H1 (cell line): Measurements from ENCODE around the gene CYP4V2. TPM values are rescaled to one million over a fixed set of nuclear protein-coding genes. Genes with fewer than 3 reads are reported as not detected.

Experiments
- CTCF ChIA-PET: fragments of 300-600 bp; sonication (Branson Sonifier 250); formaldehyde crosslinking; loops from one replicate; lab custom pipeline; 2021; ENCODE audit not compliant: partially characterized antibody; lab: Charles Lee
- POLR2A ChIA-PET: fragments of 300-600 bp; sonication (Branson Sonifier 250); formaldehyde crosslinking; loops from one replicate; lab custom pipeline; 2021; ENCODE audit warnings: inconsistent platforms; ENCODE audit not compliant: partially characterized antibody; lab: Charles Lee
- DNase-seq, 2 experiments: peaks; one replicate each; pipeline versions ENCODE4 v3.0.0 to v3.0.0-alpha.2; 2010 to 2022; ENCODE audit warnings: low spot score in 2 of 2, low read depth in 1 of 2, mixed read lengths in 1 of 2
- FAIRE-seq: peaks from 2 replicates; lab custom pipeline; 2011; peaks lifted over from hg19 to GRCh38; lab: Jason Lieb, UNC
- H2AFZ ChIP-seq: 2 replicates; pipeline ENCODE4 v1.8.1; 2012; ENCODE audit warnings: low read length, inconsistent platforms
- H2AK5ac ChIP-seq: 2 replicates; pipeline ENCODE4 v1.6.1; 2013; ENCODE audit warnings: low read depth, low read length
- H2BK120ac ChIP-seq: replicated peaks from 2 replicates; pipeline ENCODE3; 2013; ENCODE audit warnings: low read depth, low read length, inconsistent platforms
- H2BK12ac ChIP-seq: 2 replicates; pipeline ENCODE4 v1.6.1; 2013; ENCODE audit warnings: low read depth, low read length
- H2BK15ac ChIP-seq: 2 replicates; pipeline ENCODE4 v1.6.1; 2013; ENCODE audit warnings: low read length
- H2BK20ac ChIP-seq: 2 replicates; pipeline ENCODE4 v1.6.1; 2013; ENCODE audit warnings: low read length
- H2BK5ac ChIP-seq: 2 replicates; pipeline ENCODE4 v1.6.1; 2013; ENCODE audit warnings: low read depth, low read length
- H3K14ac ChIP-seq: 2 replicates; pipeline ENCODE4 v1.6.1; 2013; ENCODE audit warnings: inconsistent platforms; ENCODE audit not compliant: insufficient read length
- H3K18ac ChIP-seq: 2 replicates; pipeline ENCODE4 v1.6.1; 2013; ENCODE audit warnings: low read length; ENCODE audit errors: extremely low read depth
- H3K23ac ChIP-seq: 2 replicates; pipeline ENCODE4 v1.6.1; 2013; ENCODE audit warnings: inconsistent platforms; ENCODE audit not compliant: insufficient read length
- H3K23me2 ChIP-seq: 2 replicates; pipeline ENCODE4 v1.6.1; 2013; ENCODE audit warnings: low read depth, low read length
- H3K27ac ChIP-seq: 2 replicates; pipeline ENCODE4 v1.6.1; 2011; ENCODE audit warnings: low read depth, low read length, inconsistent platforms
- H3K27me3 ChIP-seq, 4 experiments: replicated peaks in 1 of 4; 1 replicate in 1 of 4; 2 replicates in 3 of 4; pipeline versions ENCODE4 v1.6.1 to v1.8.1; 2011 to 2013; ENCODE audit warnings: low read length in 3 of 4, mild to moderate bottlenecking in 3 of 4, inconsistent platforms in 2 of 4, mixed read lengths in 2 of 4, moderate library complexity in 1 of 4; ENCODE audit not compliant: control insufficient read depth in 3 of 4, insufficient read depth in 3 of 4; ENCODE audit errors: extremely low read depth in 1 of 4
- H3K36me3 ChIP-seq, 4 experiments: 2 replicates each; pipeline versions ENCODE4 v1.6.1 to v1.8.1; 2011 to 2013; ENCODE audit warnings: mild to moderate bottlenecking in 4 of 4, low read length in 3 of 4, moderate library complexity in 2 of 4, control low read depth in 1 of 4, inconsistent platforms in 1 of 4; ENCODE audit not compliant: insufficient read depth in 4 of 4, control insufficient read depth in 2 of 4
- H3K4ac ChIP-seq: replicated peaks from 2 replicates; pipeline ENCODE3; 2013; ENCODE audit warnings: low read length, low read depth, mixed read lengths, inconsistent platforms; ENCODE audit not compliant: insufficient read length
- H3K4me1 ChIP-seq, 4 experiments: replicated peaks in 1 of 4; 1 replicate in 1 of 4; 2 replicates in 3 of 4; pipeline versions ENCODE4 v1.6.1 to v1.8.1; 2011 to 2013; ENCODE audit warnings: low read length in 3 of 4, inconsistent platforms in 2 of 4, mixed read lengths in 1 of 4; ENCODE audit not compliant: insufficient read depth in 4 of 4, control insufficient read depth in 3 of 4
- H3K4me2 ChIP-seq, 2 experiments: 2 replicates each; pipeline versions ENCODE4 v1.6.1 to v1.8.1; 2011 to 2013; ENCODE audit warnings: low read depth in 2 of 2, low read length in 2 of 2, control low read depth in 1 of 2, inconsistent platforms in 1 of 2, mild to moderate bottlenecking in 1 of 2; ENCODE audit not compliant: insufficient read depth in 1 of 2
- H3K4me3 ChIP-seq, 4 experiments: fragments of 200-600, 300-600 bp in 1 of 4; sonication (generic), shearing (Covaris generic), sonication (Bioruptor Twin) in 1 of 4; 2 replicates each; pipeline versions ENCODE4 v1.5.1 to v1.8.1; 2011 to 2016; ENCODE audit warnings: low read length in 4 of 4, low read depth in 3 of 4, control low read depth in 2 of 4, inconsistent platforms in 2 of 4, mild to moderate bottlenecking in 2 of 4, mixed read lengths in 1 of 4, moderate library complexity in 1 of 4; ENCODE audit not compliant: insufficient read depth in 2 of 4; ENCODE audit errors: extremely low read depth in 1 of 4
- H3K56ac ChIP-seq: replicated peaks from 2 replicates; pipeline ENCODE3; 2013; ENCODE audit warnings: low read depth, mild to moderate bottlenecking, mixed read lengths, low read length, inconsistent platforms; ENCODE audit not compliant: insufficient read length
- H3K79me1 ChIP-seq: 2 replicates; pipeline ENCODE4 v1.6.1; 2013; ENCODE audit warnings: low read depth, low read length, control low read depth
- H3K79me2 ChIP-seq, 2 experiments: 2 replicates each; pipeline versions ENCODE4 v1.6.1 to v1.8.1; 2012 to 2013; ENCODE audit warnings: low read length in 2 of 2, mild to moderate bottlenecking in 2 of 2, inconsistent platforms in 1 of 2; ENCODE audit not compliant: insufficient read depth in 2 of 2, control insufficient read depth in 1 of 2
- H3K9ac ChIP-seq, 4 experiments: replicated peaks in 1 of 4; 1 replicate in 1 of 4; 2 replicates in 3 of 4; pipeline versions ENCODE4 v1.6.1 to v1.8.1; 2011 to 2013; ENCODE audit warnings: low read depth in 3 of 4, low read length in 3 of 4, control low read depth in 2 of 4, mild to moderate bottlenecking in 2 of 4, moderate library complexity in 2 of 4, inconsistent platforms in 1 of 4; ENCODE audit errors: extremely low read depth in 1 of 4
- H3K9me3 ChIP-seq, 2 experiments: 2 replicates each; pipeline versions ENCODE4 v1.6.1 to v1.8.1; 2012 to 2013; ENCODE audit warnings: mild to moderate bottlenecking in 2 of 2, moderate library complexity in 2 of 2, control low read depth in 1 of 2, inconsistent platforms in 1 of 2, low read depth in 1 of 2, low read length in 1 of 2, mixed read lengths in 1 of 2; ENCODE audit not compliant: insufficient read depth in 2 of 2
- H4K20me1 ChIP-seq, 2 experiments: replicated peaks in 1 of 2; 2 replicates each; pipeline versions ENCODE3 to v1.8.1; 2011 to 2013; ENCODE audit warnings: inconsistent platforms in 2 of 2, low read length in 2 of 2, mild to moderate bottlenecking in 1 of 2; ENCODE audit not compliant: insufficient read depth in 2 of 2, control insufficient read depth in 1 of 2
- H4K5ac ChIP-seq: 2 replicates; pipeline ENCODE4 v1.6.1; 2013; ENCODE audit warnings: low read length, low read depth, mixed read lengths, inconsistent platforms; ENCODE audit not compliant: insufficient read length
- H4K8ac ChIP-seq: 2 replicates; pipeline ENCODE4 v1.8.0; 2013; ENCODE audit warnings: mild to moderate bottlenecking, moderate library complexity, low read length, inconsistent platforms; ENCODE audit not compliant: insufficient read depth; ENCODE audit errors: extremely low read depth
- H4K91ac ChIP-seq: replicated peaks from 2 replicates; pipeline ENCODE3; 2013; ENCODE audit warnings: low read length, mixed read lengths, inconsistent platforms; ENCODE audit not compliant: insufficient read length
- JUND ChIP-seq: IDR thresholded peaks from 2 replicates; pipeline ENCODE4 v1.6.1; 2011; ENCODE audit warnings: mild to moderate bottlenecking, improper control_type of control experiment, low read length
- RAD21 ChIP-seq, 2 experiments: IDR thresholded peaks in 1 of 2; conservative IDR thresholded peaks in 1 of 2; 2 replicates each; pipeline ENCODE4 v1.6.1; 2011; ENCODE audit warnings: low read depth in 2 of 2, low read length in 2 of 2, improper control_type of control experiment in 1 of 2, inconsistent platforms in 1 of 2, mild to moderate bottlenecking in 1 of 2, moderate library complexity in 1 of 2
- SIX5 ChIP-seq: IDR thresholded peaks from 2 replicates; pipeline ENCODE4 v1.6.1; 2011; ENCODE audit warnings: mild to moderate bottlenecking, low read depth, low read length
- SP2 ChIP-seq: IDR thresholded peaks from 2 replicates; pipeline ENCODE4 v1.6.1; 2012; ENCODE audit warnings: mild to moderate bottlenecking, low read length, inconsistent platforms
- SRF ChIP-seq: IDR thresholded peaks from 2 replicates; pipeline ENCODE4 v1.6.1; 2011; ENCODE audit warnings: mild to moderate bottlenecking, low read depth, low read length, moderate library complexity
- TBP ChIP-seq: IDR thresholded peaks from 2 replicates; pipeline ENCODE4 v1.6.1; 2011; ENCODE audit warnings: low read depth, low read length, improper control_type of control experiment
- WGBS, 2 experiments: shearing (Covaris generic) in 1 of 2; methylation state at CpG; one replicate each; pipeline versions ENCODE4 v1.1.6 to v1.1.7; 2013 to 2015; ENCODE audit warnings: low lambda C conversion rate in 2 of 2, mixed read lengths in 2 of 2, inconsistent platforms in 1 of 2, low coverage in 1 of 2, missing lambda C conversion rate in 1 of 2; ENCODE audit not compliant: insufficient replicate concordance in 2 of 2, insufficient coverage in 1 of 2, insufficient read length in 1 of 2; ENCODE audit errors: extremely low coverage in 1 of 2, missing lambda C conversion rate in 1 of 2; 5-methylcytosine and 5-hydroxymethylcytosine counted together
- polyA plus RNA-seq, 7 experiments: library from polyadenylated mRNA; depleted of rRNA in 3 of 7; stranded (reverse) in 5 of 7; unstranded in 2 of 7; fragments of >200 nt in 5 of 7; fragments of 200-250 nt in 2 of 7; gene quantifications; 1 replicate in 5 of 7; 2 replicates in 1 of 7; 4 replicates in 1 of 7; pipeline versions ENCODE4 v1.2.1 to v1.2.3, GENCODE V29; 2011 to 2013; ENCODE audit warnings: missing spikeins in 2 of 7, mixed read lengths in 2 of 7
- total RNA-seq: library from RNA; stranded (reverse); fragmentation: NEBNext Ultra II Directional; extraction: Animal tissue kit (Norgen Biotek cat#: 25700); gene quantifications from 2 replicates; pipeline ENCODE4 v1.2.1, GENCODE V29; 2021
- TF ChIP-seq, protein P1 (sequence below), 3 experiments: IDR thresholded peaks; 1 replicate in 2 of 3; 2 replicates in 1 of 3; pipeline versions ENCODE4 v1.5.1 to v1.6.1; 2011; ENCODE audit warnings: low read length in 3 of 3, mild to moderate bottlenecking in 3 of 3, inconsistent platforms in 2 of 3, low read depth in 1 of 3, moderate library complexity in 1 of 3; ENCODE audit not compliant: insufficient read depth in 1 of 3; ENCODE audit errors: control extremely low read depth in 1 of 3

Gene CYP4V2
- total and polyA plus RNA-seq, 2 of the 8 experiments (the other 6 are each of a cell fraction or from before 2014, with no cell fraction given) = 0.65 to 1.0 TPM

DNA sequence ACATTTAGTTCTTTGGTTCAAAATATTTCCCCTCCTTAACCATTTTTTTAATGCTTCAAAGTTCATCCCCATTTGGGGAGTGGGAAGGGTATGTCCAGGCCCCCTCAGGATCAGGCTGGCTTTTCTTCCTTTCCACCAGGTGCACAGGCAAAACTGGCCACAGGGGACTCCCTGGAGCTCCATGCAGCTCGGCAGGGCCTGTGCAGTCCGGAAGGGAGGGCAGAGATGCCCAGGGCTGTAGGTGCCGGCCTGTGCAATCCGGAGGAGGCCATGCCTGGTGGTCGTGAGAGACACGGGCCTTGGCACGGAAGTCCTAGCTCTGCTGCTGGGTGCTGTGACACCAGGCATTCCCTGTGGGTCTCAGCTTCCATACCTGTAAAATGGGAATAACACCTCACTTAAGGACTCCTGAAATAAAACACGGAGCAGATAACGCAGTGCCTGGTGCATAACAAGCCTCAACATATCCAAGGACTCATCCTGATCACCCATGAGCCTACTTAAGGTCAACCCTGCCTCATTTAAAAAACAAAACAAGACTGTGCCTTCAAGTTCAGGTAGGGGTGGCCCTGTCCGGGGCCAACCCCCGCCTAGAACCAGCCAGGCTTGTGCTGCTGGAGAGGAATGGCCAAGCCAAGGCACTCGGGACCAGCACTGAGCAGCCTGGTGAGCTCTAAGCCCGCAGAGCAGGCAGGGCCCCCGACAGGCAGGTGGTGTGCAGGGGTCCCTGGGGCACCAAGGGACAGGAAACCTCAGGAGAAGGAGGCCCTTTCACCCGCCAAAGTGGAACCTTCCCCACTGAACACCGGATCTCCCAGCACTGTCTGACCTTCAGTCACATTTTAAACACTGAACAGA lies 21.2 kb upstream of the CYP4V2 start:
- H2AK5ac ChIP-seq = 0 out of 2 replicates have a peak overlapping the region, but pooled peaks have one; percentile 13
- no peaks in the 10 kb centered on the region for H3K36me3 ChIP-seq
- H2BK120ac ChIP-seq = no peak overlapping the region
- H3K56ac ChIP-seq = no peak overlapping the region
- H2BK12ac ChIP-seq = 0 out of 2 replicates have a peak overlapping the region, but pooled peaks have one; percentile 28
- no peak overlapping the region for H3K27ac ChIP-seq
- H3K23ac ChIP-seq = no peak overlapping the region
- no peak overlapping the region for H2AFZ ChIP-seq
- no peak overlapping the region for H4K5ac ChIP-seq
- H3K4me1 ChIP-seq = no peaks in the 10 kb centered on the region; a peak in 1 of 7 replicates
- no peaks in the 10 kb centered on the region for H3K9me3 ChIP-seq
- no peak overlapping the region for H2BK15ac ChIP-seq
- no peaks in the 10 kb centered on the region for H3K27me3 ChIP-seq
- no peak overlapping the region for H3K4me3 ChIP-seq
- FAIRE-seq = no peak
- no peaks in the 10 kb centered on the region for H3K79me2 ChIP-seq
- 90% methylated on average over 16 of the region's 16 CpGs; no CpG with 5 or more reads in 1 of the 2 experiments for WGBS, 2 experiments
- H3K18ac ChIP-seq = no peak overlapping the region
- no peaks in the 10 kb centered on the region for H3K23me2 ChIP-seq
- H4K20me1 ChIP-seq = no peaks in the 10 kb centered on the region
- H2BK5ac ChIP-seq = no peak overlapping the region
- H3K4ac ChIP-seq = no peak overlapping the region
- H3K4me2 ChIP-seq = no peak overlapping the region
- no peak overlapping the region for H2BK20ac ChIP-seq
- no peak overlapping the region for H4K91ac ChIP-seq
- H3K79me1 ChIP-seq = no peaks in the 10 kb centered on the region
- ChIA-PET POLR2A (interaction anchor here (1.0 to 1.3 kb wide), 4 partner anchors 8 to 20 kb away, joined by 3 to 4 read pairs (median 4); no protein-coding TSS in a partner anchor), CTCF (interaction anchor here (0.6 to 2.2 kb wide), 10 partner anchors 8 to 303 kb away, joined by 3 to 8 read pairs (median 5); no protein-coding TSS in a partner anchor)
- no peak overlapping the region for H3K14ac ChIP-seq
- DNase-seq = no peak
- no peak overlapping the region for H3K9ac ChIP-seq
- no peak overlapping the region for H4K8ac ChIP-seq
- TF ChIP-seq SRF (no peak), SP2 (no peak), SIX5 (no peak), RAD21 (IDR thresholded peaks at IDR 0.05 in 1 of 2, conservative IDR thresholded peaks at IDR 0.05 in 1 of 2; ENCODE audit: low read depth in 2 of 2, low read length in 2 of 2) (peak in 1 of 2 experiments; percentile 23; a peak in 1 of 4 replicates), TBP (no peak), JUND (no peak)
- TF ChIP-seq, protein P1, sequence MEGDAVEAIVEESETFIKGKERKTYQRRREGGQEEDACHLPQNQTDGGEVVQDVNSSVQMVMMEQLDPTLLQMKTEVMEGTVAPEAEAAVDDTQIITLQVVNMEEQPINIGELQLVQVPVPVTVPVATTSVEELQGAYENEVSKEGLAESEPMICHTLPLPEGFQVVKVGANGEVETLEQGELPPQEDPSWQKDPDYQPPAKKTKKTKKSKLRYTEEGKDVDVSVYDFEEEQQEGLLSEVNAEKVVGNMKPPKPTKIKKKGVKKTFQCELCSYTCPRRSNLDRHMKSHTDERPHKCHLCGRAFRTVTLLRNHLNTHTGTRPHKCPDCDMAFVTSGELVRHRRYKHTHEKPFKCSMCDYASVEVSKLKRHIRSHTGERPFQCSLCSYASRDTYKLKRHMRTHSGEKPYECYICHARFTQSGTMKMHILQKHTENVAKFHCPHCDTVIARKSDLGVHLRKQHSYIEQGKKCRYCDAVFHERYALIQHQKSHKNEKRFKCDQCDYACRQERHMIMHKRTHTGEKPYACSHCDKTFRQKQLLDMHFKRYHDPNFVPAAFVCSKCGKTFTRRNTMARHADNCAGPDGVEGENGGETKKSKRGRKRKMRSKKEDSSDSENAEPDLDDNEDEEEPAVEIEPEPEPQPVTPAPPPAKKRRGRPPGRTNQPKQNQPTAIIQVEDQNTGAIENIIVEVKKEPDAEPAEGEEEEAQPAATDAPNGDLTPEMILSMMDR (IDR thresholded peaks at IDR 0.05; ENCODE audit: control extremely low read depth in 1 of 3, insufficient read depth in 1 of 3, low read depth in 1 of 3, low read length in 3 of 3) = peak; percentile 11 to 34 (median 31); a peak in 2 of 4 replicates
